ENCODE results near the gene NUMA1. TPM values are rescaled to one million over a fixed set of nuclear protein-coding genes. Genes with fewer than 3 reads are reported as not detected.

Gene NUMA1
- total and polyA plus RNA-seq, 2 experiments from 2014 or later = 33.2 to 104 TPM

- peaks cover 9% of the 10 kb centered on the region for H3K36me3 ChIP-seq (ENCODE audit: insufficient read depth)
- no peak overlapping the region for H3K4me3 Mint-ChIP-seq
- TF ChIP-seq REST (IDR thresholded peaks at IDR 0.05; ENCODE audit: unreplicated experiment) (no peak), ZNF462 (CRISPR knock-in tag; IDR thresholded peaks at IDR 0.05) (no peak), POLR2AphosphoS5 (IDR thresholded peaks at IDR 0.05; ENCODE audit: low read depth) (no peak), EZH2 (IDR thresholded peaks at IDR 0.05; ENCODE audit: low read depth, unreplicated experiment) (no peak), ETS1 (IDR thresholded peaks at IDR 0.05) (no peak), CTCF (conservative IDR thresholded peaks at IDR 0.05; ENCODE audit: low read depth in 2 of 2) (no peak), ZNF331 (CRISPR knock-in tag; IDR thresholded peaks at IDR 0.05; ENCODE audit: low read depth) (no peak), JUNB (IDR thresholded peaks at IDR 0.05; ENCODE audit: unreplicated experiment) (no peak), CREB1 (CRISPR knock-in tag; IDR thresholded peaks at IDR 0.05; ENCODE audit: low read depth) (no peak)
- no peaks in the 10 kb centered on the region for H3K4me1 Mint-ChIP-seq
- H3F3A ChIP-seq (replicated peaks; ENCODE audit: low read depth) = no peaks in the 10 kb centered on the region
- no peak overlapping the region for H3K4me2 ChIP-seq
- no peaks in the 10 kb centered on the region for H3K27me3 Mint-ChIP-seq (ENCODE audit: insufficient read depth, low read depth, poor library complexity)
- H2AFZ ChIP-seq = no peak overlapping the region
- H3K9me2 ChIP-seq (ENCODE audit: insufficient read depth) = no peaks in the 10 kb centered on the region
- H3K27ac Mint-ChIP-seq = no peak overlapping the region
- DNase-seq (ENCODE audit: low spot score) (no peak), ATAC-seq (no peak)
- peaks cover 12% of the 10 kb centered on the region for H4K20me1 ChIP-seq (replicated peaks; ENCODE audit: insufficient read depth)
- H3K36me3 Mint-ChIP-seq (ENCODE audit: low read depth) = peaks cover 7% of the 10 kb centered on the region; the same call in 2 of the 3 replicates
- H3K9me3 Mint-ChIP-seq = no peaks in the 10 kb centered on the region
- no peaks in the 10 kb centered on the region for H3K79me2 ChIP-seq (replicated peaks; ENCODE audit: insufficient read depth)
- H3K27ac ChIP-seq (ENCODE audit: low read depth) = no peak overlapping the region
- H3K4me1 ChIP-seq (ENCODE audit: insufficient read depth) = no peaks in the 10 kb centered on the region
- H3K4me3 ChIP-seq = no peak overlapping the region
- no peaks in the 10 kb centered on the region for H3K27me3 ChIP-seq (ENCODE audit: insufficient read depth)
Measured at GRCh38 chr11:71990701-71991100, 89.6 kb downstream of the NUMA1 start.
